RWPE1 (cell line): Measurements from ENCODE around the gene TRUB2.

Source experiments
- CTCF ChIA-PET: fragments of 350-600 bp; sonication (Branson Sonifier 250); formaldehyde crosslinking; extraction: SDS; loops from one replicate; lab custom pipeline; 2021; lab: Yijun Ruan, JAX
- POLR2A ChIA-PET: fragments of 400-600 bp; formaldehyde crosslinking; extraction: SDS; loops from one replicate; lab custom pipeline; 2020; ENCODE audit warnings: antibody characterized with exemption; ENCODE audit not compliant: low non-redundant PET; lab: Yijun Ruan, JAX
- DNase-seq: peaks from one replicate; pipeline ENCODE4 v3.0.0; 2012; ENCODE audit warnings: low spot score
- H3K27ac ChIP-seq: fragments of 450-650 bp; 2 replicates; pipeline ENCODE4 v1.5.1; 2017
- TF ChIP-seq, protein P1 (sequence below): fragments of 450-650 bp; conservative IDR thresholded peaks from 2 replicates; pipeline ENCODE4 v1.5.1; 2017; ENCODE audit warnings: low read depth, mild to moderate bottlenecking

The TRUB2 gene

GRCh38 chr9:128358090-128358489, 35.8 kb upstream of the TRUB2 start:
- no peak for DNase-seq
- POLR2A ChIA-PET, result no interaction called here
- H3K27ac ChIP-seq, result peak overlapping the region; percentile 41
- TF ChIP-seq, protein P1, sequence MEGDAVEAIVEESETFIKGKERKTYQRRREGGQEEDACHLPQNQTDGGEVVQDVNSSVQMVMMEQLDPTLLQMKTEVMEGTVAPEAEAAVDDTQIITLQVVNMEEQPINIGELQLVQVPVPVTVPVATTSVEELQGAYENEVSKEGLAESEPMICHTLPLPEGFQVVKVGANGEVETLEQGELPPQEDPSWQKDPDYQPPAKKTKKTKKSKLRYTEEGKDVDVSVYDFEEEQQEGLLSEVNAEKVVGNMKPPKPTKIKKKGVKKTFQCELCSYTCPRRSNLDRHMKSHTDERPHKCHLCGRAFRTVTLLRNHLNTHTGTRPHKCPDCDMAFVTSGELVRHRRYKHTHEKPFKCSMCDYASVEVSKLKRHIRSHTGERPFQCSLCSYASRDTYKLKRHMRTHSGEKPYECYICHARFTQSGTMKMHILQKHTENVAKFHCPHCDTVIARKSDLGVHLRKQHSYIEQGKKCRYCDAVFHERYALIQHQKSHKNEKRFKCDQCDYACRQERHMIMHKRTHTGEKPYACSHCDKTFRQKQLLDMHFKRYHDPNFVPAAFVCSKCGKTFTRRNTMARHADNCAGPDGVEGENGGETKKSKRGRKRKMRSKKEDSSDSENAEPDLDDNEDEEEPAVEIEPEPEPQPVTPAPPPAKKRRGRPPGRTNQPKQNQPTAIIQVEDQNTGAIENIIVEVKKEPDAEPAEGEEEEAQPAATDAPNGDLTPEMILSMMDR, result no peak
- CTCF ChIA-PET, result interaction anchor here (1.6 kb wide), 1 partner anchor 63 kb away, joined by 7 read pairs; no protein-coding TSS in a partner anchor

GRCh38 chr9:128355451-128355850, 33.2 kb upstream of the TRUB2 start:
- TF ChIP-seq, protein P1, result no peak
- POLR2A ChIA-PET, result no interaction called here
- no peak for DNase-seq
- peak overlapping the region; percentile 41; the same call in 1 of the 2 replicates for H3K27ac ChIP-seq
- CTCF ChIA-PET, result interaction anchor here (0.7 to 1.7 kb wide), 2 partner anchors 14 to 26 kb away, joined by 4 to 7 read pairs; no protein-coding TSS in a partner anchor

- ChIA-PET POLR2A (no interaction called here), CTCF (interaction anchor here (0.9 to 1.0 kb wide), 2 partner anchors 8 to 12 kb away, joined by 3 to 5 read pairs; no protein-coding TSS in a partner anchor)
- no peak for DNase-seq
- peak overlapping the region; percentile 0; the same call in 1 of the 2 replicates for H3K27ac ChIP-seq
- TF ChIP-seq, protein P1, result no peak
These were observed 27.5 kb upstream of the TRUB2 start for GRCh38 chr9:128349772-128350171.

DNA sequence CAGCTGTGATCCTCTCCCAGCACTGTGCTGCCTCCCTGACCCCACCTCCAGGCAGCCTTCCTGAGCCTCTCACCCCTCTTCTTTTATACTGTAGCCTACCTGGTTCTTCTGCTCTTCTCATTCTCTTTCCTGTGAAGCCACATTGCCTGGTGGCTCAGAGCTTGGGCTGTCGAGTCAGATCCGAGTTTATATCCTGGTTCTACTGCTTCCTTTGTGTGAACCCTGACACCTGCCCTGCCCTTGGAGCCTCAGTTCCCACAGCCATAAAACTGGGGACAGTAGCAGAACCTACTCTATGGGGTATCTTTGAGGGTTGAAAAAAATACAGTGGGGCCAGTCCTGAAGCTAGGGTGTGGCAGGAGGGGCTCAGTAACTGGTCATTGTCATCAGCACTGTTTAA, 26.9 kb upstream of the TRUB2 start:
- POLR2A ChIA-PET, result interaction anchor here (0.5 kb wide), 1 partner anchor 209 kb away, joined by 7 read pairs; no protein-coding TSS in a partner anchor
- CTCF ChIA-PET, result no interaction called here
- TF ChIP-seq, protein P1, result no peak
- no peak for DNase-seq
- H3K27ac ChIP-seq, result peak overlapping the region; percentile 0; the same call in 1 of the 2 replicates

- no peak overlapping the region for H3K27ac ChIP-seq
- TF ChIP-seq, protein P1, result no peak
- ChIA-PET CTCF (interaction anchor here (0.6 to 1.1 kb wide), 3 partner anchors 17 to 50 kb away, joined by 3 to 4 read pairs (median 3); no protein-coding TSS in a partner anchor), POLR2A (no interaction called here)
- no peak for DNase-seq
These were observed 22.8 kb upstream of the TRUB2 start for GRCh38 chr9:128344931-128345605.

DNA sequence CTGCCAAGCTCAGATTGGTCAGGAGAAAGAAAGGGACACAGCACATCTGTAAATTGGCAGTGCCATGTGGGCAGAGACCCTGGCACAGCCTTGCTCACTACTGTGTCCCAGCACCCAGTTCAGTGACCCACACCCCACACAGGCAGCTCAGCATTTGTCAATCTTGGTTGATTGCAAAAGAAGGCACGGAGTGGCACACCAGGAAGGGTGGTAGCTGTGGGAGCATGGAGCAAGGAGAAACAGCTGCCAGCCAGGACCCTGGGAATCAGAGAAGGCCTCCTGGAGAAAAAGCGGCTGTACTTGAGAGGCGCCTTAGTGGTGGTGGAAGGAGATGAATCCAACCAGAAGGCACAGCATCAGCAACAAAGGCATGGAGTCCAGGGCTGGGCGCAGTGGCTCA, 21.6 kb upstream of the TRUB2 start:
- DNase-seq, result no peak
- TF ChIP-seq, protein P1, result no peak
- CTCF ChIA-PET, result interaction anchor here (0.8 to 1.0 kb wide), 3 partner anchors 17 to 56 kb away, joined by 3 to 4 read pairs (median 3); no protein-coding TSS in a partner anchor
- peak overlapping the region; percentile 6 for H3K27ac ChIP-seq
- POLR2A ChIA-PET, result interaction anchor here (0.6 kb wide), 1 partner anchor 27 kb away, joined by 3 read pairs; the partner anchor contains the start of gene URM1
